A549 treated with GW870086 at 1 μM for 4 hours (cell line): Measurements from ENCODE around the gene RASSF7. TPM values are rescaled to one million over a fixed set of nuclear protein-coding genes. Genes with fewer than 3 reads are reported as not detected.

Experiments used
- total RNA-seq: library from RNA; stranded (reverse); fragments of 200-300 nt; extraction: Qiagen RNA extraction; gene quantifications from 5 replicates; pipeline ENCODE4 v1.2.3, GENCODE V29; 2022; ENCODE audit warnings: low read depth

Gene RASSF7
- total RNA-seq = 45.1 to 53.1 TPM (median 51.9 TPM) in 5 replicates

GRCh38 chr11:560305-561147 is at the start of gene RASSF7, which contains the start of gene LMNTD2:
Gene RASSF7 (plus strand): TSS chr11:560970. CDS start chr11:561769, 799 bp downstream.
Gene LMNTD2 (minus strand): TSS chr11:560738. CDS start chr11:560716, 22 bp downstream.

DNA sequence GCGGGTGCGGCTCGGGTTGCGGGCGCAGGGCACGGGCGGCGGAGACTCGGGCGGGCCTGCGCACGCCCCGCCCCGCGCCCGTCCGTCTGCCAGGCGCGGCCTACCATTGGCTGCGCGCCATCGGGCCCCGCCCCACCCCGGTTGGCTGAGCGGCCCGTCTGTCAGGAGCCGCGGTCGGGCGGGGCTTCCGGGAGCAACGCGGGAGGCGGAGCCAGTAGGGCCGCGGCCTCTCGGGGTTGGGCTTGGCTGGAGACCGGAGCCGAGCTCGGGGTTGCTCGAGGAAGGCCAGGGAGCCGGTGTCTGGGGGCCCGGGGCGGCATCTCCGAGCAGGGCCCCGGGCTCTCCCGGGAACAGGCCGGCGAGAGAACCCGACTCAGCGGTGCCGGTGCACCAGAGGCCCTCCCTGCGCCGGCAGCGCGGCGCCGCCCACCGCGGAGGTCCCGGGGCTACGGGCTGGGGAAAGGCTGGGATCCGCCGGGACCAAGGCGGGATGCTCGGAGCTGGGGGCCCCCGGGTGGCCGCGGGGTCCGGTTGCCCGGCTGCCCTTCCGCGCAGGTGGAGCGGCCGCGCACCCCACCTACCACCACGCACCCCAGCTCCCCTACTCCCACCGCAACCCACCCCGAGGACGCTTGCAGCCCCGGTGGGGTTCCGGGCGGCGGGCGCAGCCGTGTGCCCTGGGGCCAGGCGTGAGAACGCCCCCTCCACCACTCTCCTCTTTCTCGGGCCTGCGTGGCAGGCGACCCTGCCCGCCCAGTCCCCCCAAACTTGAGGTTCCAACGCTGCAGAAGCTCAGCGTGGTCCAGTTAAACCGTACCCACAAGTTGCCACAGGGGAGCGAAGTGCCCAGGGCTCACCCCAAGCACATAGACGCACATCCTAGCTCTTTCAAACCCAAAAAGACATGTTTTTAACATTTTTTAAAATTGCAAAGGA is 25.0 kb upstream of the RASSF7 start, which contains the start of gene HRAS:
Gene HRAS, minus strand, starts transcription at position 58 of the 936 bp plus-strand sequence.

GRCh38 chr11:536841-537621 is 23.7 kb upstream of the RASSF7 start, which contains the start of gene LRRC56:
Gene LRRC56 (plus strand): TSS chr11:537527. CDS start chr11:540685, 3,158 bp downstream.

DNA sequence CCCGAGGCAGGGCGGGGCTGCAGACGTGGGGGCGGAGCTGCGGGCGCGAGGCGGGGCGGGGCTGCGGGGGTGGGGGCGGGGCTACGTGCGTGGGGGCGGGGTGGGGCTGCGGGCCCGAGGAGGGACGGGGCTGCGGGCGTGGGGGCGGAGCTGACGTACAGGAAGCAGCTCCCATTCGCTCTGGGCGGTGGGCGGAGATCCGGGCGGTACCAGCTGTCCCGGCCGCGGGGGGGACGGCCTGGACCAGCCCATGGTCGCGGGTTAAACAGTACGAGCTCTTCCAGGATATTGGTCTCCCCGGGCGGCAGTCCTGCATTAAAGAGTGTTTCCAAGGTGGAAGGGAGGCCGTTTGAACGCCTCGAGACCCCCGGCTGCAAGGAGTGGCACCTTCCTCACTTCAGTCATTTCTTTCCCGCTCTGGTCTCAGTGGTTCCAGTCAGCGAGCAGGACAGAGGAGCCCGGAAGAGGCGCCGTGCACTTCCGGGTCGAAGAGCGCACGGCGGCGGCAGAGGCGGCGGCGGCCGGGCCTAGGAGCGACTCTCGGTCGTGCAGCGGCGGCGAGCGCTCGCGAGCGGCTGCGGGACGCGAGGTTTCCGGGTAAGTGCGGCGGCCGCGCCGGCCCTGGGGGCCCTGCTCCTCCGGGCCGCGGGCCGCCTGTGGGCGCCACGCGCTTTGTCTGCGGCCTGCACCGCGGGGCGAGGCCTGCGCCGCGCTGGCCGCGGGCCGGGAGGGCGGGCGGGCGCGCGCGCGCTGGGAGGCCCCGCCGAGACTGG is 15.4 kb downstream of the RASSF7 start, which contains the start of gene PHRF1:
Gene PHRF1, plus strand, starts transcription at position 475 of the 773 bp plus-strand sequence. CDS start 5,043 bp downstream, outside the sequence.

Other genes with a start within 250 kb of the RASSF7 start
- 0.31 to 0.56 TPM (median 0.55 TPM) in 5 replicates for gene IFITM1, start 246.9 kb upstream of the RASSF7 start, total RNA-seq
- 19.5 to 36.0 TPM (median 30.9 TPM) in 5 replicates for gene IFITM3, start 240.1 kb upstream of the RASSF7 start, total RNA-seq
- 9.3 to 21.2 TPM (median 16.6 TPM) in 5 replicates for gene B4GALNT4, start 191.5 kb upstream of the RASSF7 start, total RNA-seq
- gene PKP3, start 166.8 kb upstream of the RASSF7 start, total RNA-seq = 29.9 to 39.9 TPM (median 38.6 TPM) in 5 replicates
- gene SIGIRR, start 146.0 kb upstream of the RASSF7 start, total RNA-seq = 60.4 to 93.3 TPM (median 87.7 TPM) in 5 replicates
- 0.72 to 1.2 TPM (median 0.88 TPM) in 5 replicates for gene ANO9, start 119.0 kb upstream of the RASSF7 start, total RNA-seq
- 33.8 to 46.7 TPM (median 44.8 TPM) in 5 replicates for gene PTDSS2, start 110.7 kb upstream of the RASSF7 start, total RNA-seq
- 134 to 192 TPM (median 169 TPM) in 5 replicates for gene RNH1, start 53.7 kb upstream of the RASSF7 start, total RNA-seq
- 108 to 168 TPM (median 150 TPM) in 5 replicates for gene HRAS, start 25.4 kb upstream of the RASSF7 start, total RNA-seq
- 0.54 to 0.97 TPM (median 0.77 TPM) in 5 replicates for gene LRRC56, start 23.4 kb upstream of the RASSF7 start, total RNA-seq
- 1.9 to 3.0 TPM (median 2.3 TPM) in 5 replicates for gene LMNTD2, start 232 bp upstream of the RASSF7 start, total RNA-seq
- 29.5 to 38.7 TPM (median 35.4 TPM) in 5 replicates for gene PHRF1, start 15.5 kb downstream of the RASSF7 start, total RNA-seq
- 5.8 to 8.1 TPM (median 5.9 TPM) in 5 replicates for gene IRF7, start 55.0 kb downstream of the RASSF7 start, total RNA-seq
- 0.08 to 0.14 TPM (median 0.09 TPM) in 3 of 5 replicates, not detected in the others for gene CDHR5, start 64.0 kb downstream of the RASSF7 start, total RNA-seq
- gene SCT, start 66.2 kb downstream of the RASSF7 start, total RNA-seq = not detected in 5 replicates
- gene DRD4, start 76.3 kb downstream of the RASSF7 start, total RNA-seq = 0.10 to 0.41 TPM (median 0.24 TPM) in 5 replicates
- gene DEAF1, start 134.3 kb downstream of the RASSF7 start, total RNA-seq = 26.1 to 38.9 TPM (median 32.1 TPM) in 5 replicates
- 8.4 to 10.4 TPM (median 10.0 TPM) in 5 replicates for gene TMEM80, start 134.8 kb downstream of the RASSF7 start, total RNA-seq
- gene EPS8L2, start 145.3 kb downstream of the RASSF7 start, total RNA-seq = 76.9 to 131 TPM (median 114 TPM) in 5 replicates
- 394 to 439 TPM (median 414 TPM) in 5 replicates for gene TALDO1, start 186.5 kb downstream of the RASSF7 start, total RNA-seq
- gene GATD1, start 216.5 kb downstream of the RASSF7 start, total RNA-seq = 36.6 to 48.9 TPM (median 44.7 TPM) in 5 replicates
- 1.2 to 2.7 TPM (median 1.9 TPM) in 5 replicates for gene CEND1, start 229.1 kb downstream of the RASSF7 start, total RNA-seq
- gene SLC25A22, start 237.3 kb downstream of the RASSF7 start, total RNA-seq = 21.8 to 34.9 TPM (median 34.1 TPM) in 5 replicates
- 8.6 to 14.2 TPM (median 13.8 TPM) in 5 replicates for gene PIDD1, start 244.3 kb downstream of the RASSF7 start, total RNA-seq
- 1,669 to 2,765 TPM (median 2,317 TPM) in 5 replicates for gene RPLP2, start 249.0 kb downstream of the RASSF7 start, total RNA-seq